Type B pancreatic cell (in vitro differentiated cells): ENCODE measurements around the gene OAT. TPM values are rescaled to one million over a fixed set of nuclear protein-coding genes. Genes with fewer than 3 reads are reported as not detected.
A peak's percentile ranks its signal among the peaks of the same experiment; 100 is the strongest.

Experiments used
- DNase-seq: peaks from one replicate; pipeline ENCODE4 v3.0.0; 2021; ENCODE audit warnings: mixed read lengths; ENCODE audit not compliant: unreplicated experiment; ENCODE audit errors: extremely low spot score
- H3K27ac Mint-ChIP-seq: 2 replicates; pipeline ENCODE4 v1.8.0; 2021; ENCODE audit warnings: mild to moderate bottlenecking, mixed read lengths
- H3K27me3 Mint-ChIP-seq: 2 replicates; pipeline ENCODE4 v1.8.0; 2021; ENCODE audit warnings: mixed read lengths
- H3K36me3 Mint-ChIP-seq: 2 replicates; pipeline ENCODE4 v1.8.0; 2021; ENCODE audit warnings: mixed read lengths
- H3K4me1 Mint-ChIP-seq: one replicate; pipeline ENCODE4 v1.8.0; 2021; ENCODE audit warnings: mixed read lengths; ENCODE audit not compliant: unreplicated experiment
- H3K4me3 Mint-ChIP-seq: 2 replicates; pipeline ENCODE4 v1.8.0; 2021; ENCODE audit warnings: mild to moderate bottlenecking, mixed read lengths
- H3K9me3 Mint-ChIP-seq: 2 replicates; pipeline ENCODE4 v1.8.0; 2021; ENCODE audit warnings: mixed read lengths
- total RNA-seq: library from RNA; stranded (reverse); gene quantifications from 2 replicates; pipeline ENCODE4 v1.2.1, GENCODE V29; 2021; ENCODE audit warnings: low replicate concordance
- TF ChIP-seq, protein P1 (sequence below): fragments of 200-600 bp; sonication (generic); conservative IDR thresholded peaks from 2 replicates; pipeline ENCODE4 v1.5.0; 2021; ENCODE audit warnings: antibody characterized with exemption, mild to moderate bottlenecking

The OAT gene
- total RNA-seq, 1 donor from 2014 or later: 83.4 TPM

- Mint-ChIP-seq H3K27ac (peak overlapping the region; percentile 46), H3K4me1 (peaks cover 23% of the 10 kb centered on the region), H3K27me3 (peaks cover 2% of the 10 kb centered on the region), H3K9me3 (no peaks in the 10 kb centered on the region), H3K36me3 (no peaks in the 10 kb centered on the region), H3K4me3 (peak overlapping the region; percentile 25)
- no peak for DNase-seq
- TF ChIP-seq, protein P1, sequence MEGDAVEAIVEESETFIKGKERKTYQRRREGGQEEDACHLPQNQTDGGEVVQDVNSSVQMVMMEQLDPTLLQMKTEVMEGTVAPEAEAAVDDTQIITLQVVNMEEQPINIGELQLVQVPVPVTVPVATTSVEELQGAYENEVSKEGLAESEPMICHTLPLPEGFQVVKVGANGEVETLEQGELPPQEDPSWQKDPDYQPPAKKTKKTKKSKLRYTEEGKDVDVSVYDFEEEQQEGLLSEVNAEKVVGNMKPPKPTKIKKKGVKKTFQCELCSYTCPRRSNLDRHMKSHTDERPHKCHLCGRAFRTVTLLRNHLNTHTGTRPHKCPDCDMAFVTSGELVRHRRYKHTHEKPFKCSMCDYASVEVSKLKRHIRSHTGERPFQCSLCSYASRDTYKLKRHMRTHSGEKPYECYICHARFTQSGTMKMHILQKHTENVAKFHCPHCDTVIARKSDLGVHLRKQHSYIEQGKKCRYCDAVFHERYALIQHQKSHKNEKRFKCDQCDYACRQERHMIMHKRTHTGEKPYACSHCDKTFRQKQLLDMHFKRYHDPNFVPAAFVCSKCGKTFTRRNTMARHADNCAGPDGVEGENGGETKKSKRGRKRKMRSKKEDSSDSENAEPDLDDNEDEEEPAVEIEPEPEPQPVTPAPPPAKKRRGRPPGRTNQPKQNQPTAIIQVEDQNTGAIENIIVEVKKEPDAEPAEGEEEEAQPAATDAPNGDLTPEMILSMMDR: no peak
Observed at GRCh38 chr10:124464028-124464965, 45.6 kb upstream of the OAT start.

GRCh38 chr10:124462348-124462695 lies 43.6 kb upstream of the OAT start:
- TF ChIP-seq, protein P1: no peak
- Mint-ChIP-seq H3K27ac (peak overlapping the region; percentile 84), H3K9me3 (no peaks in the 10 kb centered on the region), H3K27me3 (peaks cover 2% of the 10 kb centered on the region), H3K4me3 (peak overlapping the region; percentile 94), H3K36me3 (no peaks in the 10 kb centered on the region), H3K4me1 (peaks cover 23% of the 10 kb centered on the region)
- no peak for DNase-seq

DNA sequence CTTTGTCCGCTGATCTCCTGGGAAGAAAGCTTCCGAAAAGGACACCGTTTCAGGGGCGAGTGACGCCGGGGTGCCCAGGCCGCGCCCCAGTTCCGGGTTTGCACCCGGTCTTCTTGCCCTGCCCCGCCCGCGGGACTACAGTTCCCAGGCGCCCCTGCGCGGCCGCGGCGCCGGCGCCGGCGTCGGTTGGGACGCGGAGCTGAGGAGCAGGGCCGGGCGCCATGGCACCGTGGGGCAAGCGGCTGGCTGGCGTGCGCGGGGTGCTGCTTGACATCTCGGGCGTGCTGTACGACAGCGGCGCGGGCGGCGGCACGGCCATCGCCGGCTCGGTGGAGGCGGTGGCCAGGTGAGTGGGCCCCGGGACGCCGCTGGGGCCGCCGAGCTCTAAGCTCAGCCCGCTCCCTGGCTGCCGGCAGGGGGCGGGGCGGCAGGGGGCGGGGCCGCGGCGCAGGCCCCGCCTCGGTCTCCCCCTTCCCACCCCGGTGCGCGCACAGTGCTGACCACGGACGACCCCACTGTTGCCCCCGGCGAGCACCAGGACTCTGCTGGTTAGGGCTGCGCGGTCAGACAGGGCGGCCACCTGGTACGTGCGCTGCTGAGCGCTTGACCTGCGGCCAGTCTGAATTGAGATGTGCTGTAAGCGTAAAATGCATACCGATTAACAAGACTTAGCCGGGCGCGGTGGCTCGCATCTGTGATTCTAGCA lies 43.1 kb upstream of the OAT start, which contains the start of gene LHPP:
TSS of gene LHPP (plus strand) at position 182 of the 706 bp plus-strand sequence. CDS start at position 222, 40 bp downstream.
- Mint-ChIP-seq H3K4me3 (peak within 1 kb of the TSS; percentile 94), H3K27ac (peak within 1 kb of the TSS; percentile 84), H3K9me3 (no peaks in the 10 kb centered on the region), H3K4me1 (peaks cover 23% of the 10 kb centered on the region), H3K27me3 (peaks cover 5% of the 10 kb centered on the region), H3K36me3 (no peaks in the 10 kb centered on the region)
- DNase-seq: peak; percentile 87
- TF ChIP-seq, protein P1: peak; percentile 73

DNA sequence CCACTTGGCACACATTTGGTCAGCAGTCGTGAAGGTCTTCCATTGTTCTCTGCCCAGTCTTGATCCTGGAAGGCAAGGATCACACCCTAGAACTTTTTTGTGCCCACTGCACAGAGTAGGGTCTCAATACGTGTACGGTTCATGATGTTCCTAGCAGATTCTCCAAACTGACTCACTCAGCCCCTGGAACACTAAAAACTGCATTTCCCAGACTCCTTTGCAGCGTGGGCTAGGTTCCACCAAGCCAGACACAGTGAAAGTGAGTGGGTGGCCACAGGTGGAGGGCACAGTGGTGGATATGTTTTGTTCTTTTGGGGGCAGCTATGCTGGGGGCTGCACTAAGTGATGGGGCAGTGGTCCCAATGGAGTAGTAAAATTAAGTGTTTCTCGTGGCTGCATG lies 41.4 kb upstream of the OAT start:
- H3K9me3 Mint-ChIP-seq: no peaks in the 10 kb centered on the region
- TF ChIP-seq, protein P1: no peak
- H3K36me3 Mint-ChIP-seq: no peaks in the 10 kb centered on the region
- H3K4me1 Mint-ChIP-seq: peaks cover 16% of the 10 kb centered on the region
- no peak for DNase-seq
- peaks cover 21% of the 10 kb centered on the region for H3K27me3 Mint-ChIP-seq
- H3K27ac Mint-ChIP-seq: no peak overlapping the region
- no peak overlapping the region for H3K4me3 Mint-ChIP-seq

DNA sequence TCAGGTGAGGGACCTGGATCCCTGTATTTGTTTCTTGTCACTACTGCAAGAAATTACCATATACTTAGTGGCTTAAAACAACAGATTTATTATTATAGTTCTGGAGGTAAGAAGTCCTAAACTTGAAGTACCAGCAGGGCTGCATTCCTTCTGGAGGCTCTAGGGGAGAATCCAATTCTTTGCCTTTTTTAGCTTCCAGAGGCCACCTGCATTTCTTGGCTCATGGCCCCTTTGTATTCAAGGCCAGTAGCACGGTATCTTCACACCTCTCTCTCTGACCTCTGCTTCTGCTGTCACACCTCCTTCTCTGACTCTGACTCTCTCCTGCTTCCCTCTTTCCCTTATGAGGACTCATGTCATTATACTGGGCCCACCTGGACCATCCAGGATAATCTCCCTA lies 40.7 kb upstream of the OAT start:
- TF ChIP-seq, protein P1: no peak
- peaks cover 29% of the 10 kb centered on the region for H3K27me3 Mint-ChIP-seq
- no peak for DNase-seq
- peak overlapping the region; percentile 40 for H3K27ac Mint-ChIP-seq
- H3K4me1 Mint-ChIP-seq: peaks cover 13% of the 10 kb centered on the region
- H3K4me3 Mint-ChIP-seq: no peak overlapping the region
- H3K36me3 Mint-ChIP-seq: no peaks in the 10 kb centered on the region
- no peaks in the 10 kb centered on the region for H3K9me3 Mint-ChIP-seq
